Calu3 (cell line): Measurements from ENCODE around the gene CNTNAP4. TPM values are rescaled to one million over a fixed set of nuclear protein-coding genes. Genes with fewer than 3 reads are reported as not detected.

ENCODE experiments used
- BruUV-seq: library from RNA; stranded (reverse); fragments of 400-500 nt; replicated peaks from 2 replicates; lab custom pipeline; 2021; lab: Mats Ljungman, UMichigan
- CTCF ChIA-PET: fragments of 300-600 bp; sonication (Branson Sonifier 250); formaldehyde crosslinking; loops from one replicate; lab custom pipeline; 2022; ENCODE audit warnings: antibody characterized with exemption; lab: Charles Lee
- DNase-seq: peaks from one replicate; pipeline ENCODE4 v3.0.0; 2022
- H3K27ac Mint-ChIP-seq: one replicate; pipeline ENCODE4 v1.8.0; 2022; ENCODE audit warnings: mixed read lengths; ENCODE audit not compliant: unreplicated experiment
- H3K27me3 Mint-ChIP-seq: one replicate; pipeline ENCODE4 v1.8.0; 2022; ENCODE audit warnings: mixed read lengths; ENCODE audit not compliant: unreplicated experiment
- H3K36me3 Mint-ChIP-seq: one replicate; pipeline ENCODE4 v1.8.0; 2022; ENCODE audit warnings: mild to moderate bottlenecking, moderate library complexity, mixed read lengths; ENCODE audit not compliant: insufficient read depth, unreplicated experiment
- H3K4me1 Mint-ChIP-seq: one replicate; pipeline ENCODE4 v1.8.0; 2022; ENCODE audit warnings: mild to moderate bottlenecking, low read depth, mixed read lengths; ENCODE audit not compliant: unreplicated experiment
- H3K4me3 Mint-ChIP-seq: one replicate; pipeline ENCODE4 v1.8.0; 2022; ENCODE audit warnings: mild to moderate bottlenecking, low read depth, moderate library complexity, mixed read lengths; ENCODE audit not compliant: unreplicated experiment
- H3K9me3 Mint-ChIP-seq: one replicate; pipeline ENCODE4 v1.8.0; 2022; ENCODE audit warnings: low read depth, mixed read lengths; ENCODE audit not compliant: unreplicated experiment
- intact Hi-C: fragments of 100-400 bp; cut with micrococcal nuclease; formaldehyde crosslinking; loops from one replicate; pipeline ENCODE4 v1.10.0; 2022; ENCODE audit not compliant: unreplicated experiment
- total RNA-seq: library from RNA; stranded (reverse); gene quantifications from 2 replicates; pipeline ENCODE4 v1.2.3, GENCODE V29; 2022
- TF ChIP-seq, protein P1 (sequence below): fragments of 200-600 bp; IDR thresholded peaks from one replicate; pipeline ENCODE4 v1.8.0; 2022; ENCODE audit warnings: antibody characterized with exemption; ENCODE audit not compliant: unreplicated experiment

CNTNAP4 gene
- total RNA-seq, 1 experiment from 2014 or later: not detected

DNA sequence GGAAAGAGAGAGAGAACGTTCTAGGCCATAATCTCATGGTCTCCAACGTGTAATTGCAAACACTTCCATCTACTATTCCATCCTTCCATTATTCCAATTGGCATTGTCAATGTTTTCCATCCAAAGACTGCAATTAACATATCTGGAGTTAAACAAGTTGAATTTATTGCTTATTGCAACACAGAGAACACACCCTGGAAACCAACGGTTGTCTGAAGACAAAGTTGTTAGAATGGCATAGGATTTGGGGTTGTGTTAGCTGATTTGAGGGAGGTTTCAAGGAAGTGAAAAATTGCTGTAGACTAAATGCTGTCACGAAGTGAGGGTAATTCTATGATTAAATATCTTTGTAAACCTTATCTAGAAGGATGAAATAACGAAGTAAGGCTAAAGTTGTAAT lies 178.8 kb downstream of the CNTNAP4 start:
- TF ChIP-seq, protein P1, sequence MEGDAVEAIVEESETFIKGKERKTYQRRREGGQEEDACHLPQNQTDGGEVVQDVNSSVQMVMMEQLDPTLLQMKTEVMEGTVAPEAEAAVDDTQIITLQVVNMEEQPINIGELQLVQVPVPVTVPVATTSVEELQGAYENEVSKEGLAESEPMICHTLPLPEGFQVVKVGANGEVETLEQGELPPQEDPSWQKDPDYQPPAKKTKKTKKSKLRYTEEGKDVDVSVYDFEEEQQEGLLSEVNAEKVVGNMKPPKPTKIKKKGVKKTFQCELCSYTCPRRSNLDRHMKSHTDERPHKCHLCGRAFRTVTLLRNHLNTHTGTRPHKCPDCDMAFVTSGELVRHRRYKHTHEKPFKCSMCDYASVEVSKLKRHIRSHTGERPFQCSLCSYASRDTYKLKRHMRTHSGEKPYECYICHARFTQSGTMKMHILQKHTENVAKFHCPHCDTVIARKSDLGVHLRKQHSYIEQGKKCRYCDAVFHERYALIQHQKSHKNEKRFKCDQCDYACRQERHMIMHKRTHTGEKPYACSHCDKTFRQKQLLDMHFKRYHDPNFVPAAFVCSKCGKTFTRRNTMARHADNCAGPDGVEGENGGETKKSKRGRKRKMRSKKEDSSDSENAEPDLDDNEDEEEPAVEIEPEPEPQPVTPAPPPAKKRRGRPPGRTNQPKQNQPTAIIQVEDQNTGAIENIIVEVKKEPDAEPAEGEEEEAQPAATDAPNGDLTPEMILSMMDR: no peak
- H3K4me3 Mint-ChIP-seq: no peak overlapping the region
- H3K4me1 Mint-ChIP-seq: no peaks in the 10 kb centered on the region
- H3K9me3 Mint-ChIP-seq: no peaks in the 10 kb centered on the region
- CTCF ChIA-PET: no interaction called here
- DNase-seq: no peak
- H3K36me3 Mint-ChIP-seq: no peaks in the 10 kb centered on the region
- H3K27ac Mint-ChIP-seq: no peak overlapping the region
- no peaks in the 10 kb centered on the region for H3K27me3 Mint-ChIP-seq
- BruUV-seq: no TSS peak
- intact Hi-C loops: no loop called here

DNA sequence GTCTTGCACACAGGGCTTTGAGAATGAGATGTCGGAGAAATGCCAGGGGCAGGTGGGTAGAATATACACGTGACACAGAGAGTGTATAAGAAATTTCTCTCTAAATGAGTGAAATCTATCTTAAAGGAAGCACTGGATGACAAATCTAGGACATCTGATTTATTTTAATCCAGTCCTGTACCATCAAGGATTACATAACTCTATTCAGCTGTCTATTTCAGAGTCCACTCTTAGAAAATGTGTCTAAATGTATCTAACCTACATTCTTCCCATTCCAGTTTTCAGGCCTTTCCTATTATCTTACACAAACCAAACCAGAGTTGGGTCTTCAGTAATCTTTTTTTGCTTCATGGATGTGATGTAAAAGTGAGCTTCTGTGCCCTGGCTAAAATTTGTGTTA lies 181.9 kb downstream of the CNTNAP4 start:
- H3K36me3 Mint-ChIP-seq: no peaks in the 10 kb centered on the region
- DNase-seq: no peak
- no peaks in the 10 kb centered on the region for H3K4me1 Mint-ChIP-seq
- CTCF ChIA-PET: no interaction called here
- BruUV-seq: no TSS peak
- TF ChIP-seq, protein P1: no peak
- no peak overlapping the region for H3K27ac Mint-ChIP-seq
- intact Hi-C loops: no loop called here
- H3K27me3 Mint-ChIP-seq: no peaks in the 10 kb centered on the region
- H3K9me3 Mint-ChIP-seq: no peaks in the 10 kb centered on the region
- H3K4me3 Mint-ChIP-seq: no peak overlapping the region

DNA sequence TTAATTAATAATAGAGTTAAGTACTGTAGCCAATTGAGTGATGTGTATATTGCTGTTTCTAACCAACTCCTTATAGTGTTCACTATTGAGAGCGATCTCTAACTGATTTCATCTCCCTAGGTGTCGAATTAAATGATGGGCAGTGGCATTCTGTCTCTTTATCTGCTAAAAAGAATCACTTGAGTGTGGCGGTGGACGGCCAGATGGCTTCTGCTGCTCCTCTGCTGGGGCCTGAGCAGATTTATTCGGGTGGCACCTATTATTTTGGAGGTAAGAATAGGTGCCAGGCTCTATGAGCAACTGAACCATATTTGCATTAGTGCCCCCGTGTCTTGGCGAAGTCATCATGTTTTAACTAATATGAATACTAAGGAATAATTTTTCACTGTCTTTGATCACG lies 184.6 kb downstream of the CNTNAP4 start:
- H3K27me3 Mint-ChIP-seq: no peaks in the 10 kb centered on the region
- no peaks in the 10 kb centered on the region for H3K36me3 Mint-ChIP-seq
- TF ChIP-seq, protein P1: no peak
- intact Hi-C loops: no loop called here
- no peak for DNase-seq
- no peaks in the 10 kb centered on the region for H3K4me1 Mint-ChIP-seq
- CTCF ChIA-PET: no interaction called here
- H3K27ac Mint-ChIP-seq: no peak overlapping the region
- no TSS peak for BruUV-seq
- H3K4me3 Mint-ChIP-seq: no peak overlapping the region
- H3K9me3 Mint-ChIP-seq: no peaks in the 10 kb centered on the region

DNA sequence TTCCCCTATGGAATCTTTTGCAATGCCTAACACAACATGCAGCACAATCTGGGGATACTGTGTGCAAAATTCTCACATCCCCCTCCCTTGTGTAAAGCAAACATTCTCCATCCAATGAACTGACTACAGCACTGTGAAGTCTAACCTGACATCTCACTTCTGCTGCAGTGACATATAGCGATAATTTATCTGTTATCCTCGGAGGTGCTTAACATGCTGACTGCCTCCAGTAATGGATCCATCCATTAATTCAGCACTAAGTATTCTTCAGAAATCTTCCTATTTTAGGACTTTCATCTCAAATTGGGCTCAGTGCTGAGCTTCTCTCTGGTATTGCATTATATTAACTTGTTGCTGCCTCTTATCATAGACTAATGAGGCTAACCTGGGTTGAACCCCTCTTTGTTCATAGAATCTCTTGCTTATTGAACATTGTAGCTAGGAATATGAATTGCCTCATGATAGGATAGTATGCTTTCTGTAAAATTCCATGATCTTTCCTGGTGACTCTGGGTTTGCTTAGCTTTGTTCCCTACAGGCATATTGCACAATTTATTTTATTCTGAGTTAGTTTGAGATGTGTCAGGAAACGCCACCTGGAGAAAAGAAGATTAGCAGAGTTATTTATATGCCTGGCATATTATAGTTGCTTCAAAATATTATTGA lies 187.9 kb downstream of the CNTNAP4 start:
- TF ChIP-seq, protein P1: no peak
- no TSS peak for BruUV-seq
- CTCF ChIA-PET: interaction anchor here (0.6 kb wide), 1 partner anchor 19 kb away, joined by 3 read pairs; no protein-coding TSS in a partner anchor
- Mint-ChIP-seq H3K27ac (no peak overlapping the region), H3K27me3 (no peaks in the 10 kb centered on the region), H3K4me3 (no peak overlapping the region), H3K4me1 (no peaks in the 10 kb centered on the region), H3K36me3 (no peaks in the 10 kb centered on the region), H3K9me3 (no peaks in the 10 kb centered on the region)
- intact Hi-C loops: no loop called here
- no peak for DNase-seq
